Occipital lobe (tissue), 2 donors: ENCODE measurements around the gene KAZALD1. TPM values are rescaled to one million over a fixed set of nuclear protein-coding genes. Genes with fewer than 3 reads are reported as not detected.

ENCODE experiments used
- DNase-seq: peaks from one replicate; lab custom pipeline; 2025; lab: John Stamatoyannopoulos, UW
- total RNA-seq: library from RNA; depleted of rRNA; stranded (reverse); fragments of >200 nt; gene quantifications from one replicate; pipeline ENCODE4 v1.2.3, GENCODE V29; 2014

Gene KAZALD1
- total RNA-seq, 1 donor from 2014 or later, result 1.4 TPM

DNA sequence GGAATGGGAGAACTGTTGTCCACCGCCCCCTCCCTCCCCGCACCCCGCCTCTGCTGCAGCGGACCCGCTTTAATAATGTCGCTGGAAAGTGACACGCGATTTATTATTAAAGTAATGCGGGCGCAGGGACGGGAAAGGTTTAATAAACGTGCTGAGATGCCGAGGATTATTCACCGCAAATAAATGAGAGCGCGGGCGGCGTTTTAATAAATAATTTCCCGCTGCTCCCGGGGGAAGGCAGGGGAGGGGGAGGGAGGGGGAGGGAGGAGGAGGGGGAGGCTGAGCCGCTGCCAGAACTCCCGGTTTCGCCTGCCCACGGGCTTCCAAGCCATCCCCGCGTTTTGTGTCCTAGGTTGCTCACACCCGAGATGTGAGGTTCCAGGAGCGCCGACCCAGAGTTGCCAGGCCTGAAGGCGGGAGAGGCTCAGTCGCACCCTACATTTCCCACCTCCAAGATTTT, 5.1 kb downstream of the KAZALD1 start:
- no peak for DNase-seq

DNA sequence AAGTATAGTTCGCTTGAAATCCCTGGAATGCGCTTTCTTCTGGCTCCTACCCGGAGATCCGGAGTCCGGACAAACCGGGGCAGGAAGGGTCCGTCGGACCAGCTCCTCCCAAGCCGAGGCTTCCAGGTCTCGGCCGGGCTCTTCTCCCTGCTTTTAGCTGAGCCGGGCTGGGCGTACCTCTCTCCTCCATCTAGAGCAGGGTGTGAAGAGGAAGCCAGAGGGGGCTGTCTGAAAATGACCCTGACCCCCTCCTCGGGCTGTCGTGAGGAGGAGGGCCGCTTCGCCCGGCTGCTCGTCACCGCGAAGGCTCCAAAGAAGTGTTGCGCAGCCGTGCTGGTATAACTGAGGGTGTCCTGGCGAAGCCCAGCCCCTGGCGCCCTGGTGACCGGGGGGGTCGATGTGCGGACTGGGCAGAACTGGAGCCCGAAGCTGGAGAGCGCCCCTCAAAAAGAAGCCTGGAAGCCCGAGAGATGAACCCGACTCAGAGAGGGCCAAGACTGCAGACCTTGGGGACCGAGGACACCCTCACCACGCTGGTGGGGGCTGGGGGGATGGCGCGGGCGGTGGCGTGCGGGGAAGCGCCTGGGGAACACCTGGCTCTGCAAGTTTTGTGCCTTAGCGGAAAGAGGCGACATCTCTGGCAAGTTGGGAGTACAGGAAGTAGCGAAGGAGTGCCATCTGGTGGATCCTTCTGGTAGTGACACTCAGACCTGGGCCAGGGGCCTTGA, 5.7 kb downstream of the KAZALD1 start:
- DNase-seq, result peak; percentile 14

DNA sequence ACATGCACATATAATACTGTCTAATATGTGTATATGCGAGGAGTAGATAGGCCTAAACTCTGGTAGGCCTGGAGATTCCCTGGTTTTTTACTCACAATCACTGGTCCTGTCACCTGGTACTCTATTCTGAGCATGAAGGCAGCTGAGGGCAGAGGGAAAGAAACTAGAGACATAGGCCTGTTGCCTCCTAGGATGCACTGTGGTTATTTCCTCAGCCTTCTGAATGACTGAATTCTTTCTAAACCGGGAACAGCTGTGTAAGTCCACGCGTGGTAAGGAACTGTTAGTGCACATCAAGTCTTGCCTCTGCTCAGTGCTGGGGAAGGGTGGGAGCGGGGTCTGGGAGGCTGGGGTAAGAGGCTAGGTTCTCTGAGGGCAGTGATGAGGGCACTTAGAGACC, 7.7 kb downstream of the KAZALD1 start:
- DNase-seq, result no peak

DNA sequence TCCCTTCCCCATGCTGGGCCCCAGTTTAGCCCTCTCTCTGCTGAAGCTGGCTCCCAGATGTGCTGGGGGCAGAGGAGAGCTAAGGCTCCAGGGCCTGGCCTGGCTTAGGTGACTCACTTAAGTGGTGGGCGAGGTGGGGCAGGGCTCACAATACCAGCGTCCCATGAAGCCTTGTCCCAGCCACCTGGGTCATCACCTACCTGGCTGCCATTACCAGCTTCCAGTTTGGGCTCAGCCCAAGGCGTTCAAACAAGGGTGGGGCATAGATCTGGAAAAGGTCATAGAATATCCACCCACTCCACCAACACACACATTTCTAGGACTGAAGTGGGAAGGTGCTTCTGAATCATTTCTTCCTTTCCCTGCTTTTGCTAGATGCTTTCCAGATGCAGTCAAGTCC, 8.3 kb downstream of the KAZALD1 start:
- no peak for DNase-seq

DNA sequence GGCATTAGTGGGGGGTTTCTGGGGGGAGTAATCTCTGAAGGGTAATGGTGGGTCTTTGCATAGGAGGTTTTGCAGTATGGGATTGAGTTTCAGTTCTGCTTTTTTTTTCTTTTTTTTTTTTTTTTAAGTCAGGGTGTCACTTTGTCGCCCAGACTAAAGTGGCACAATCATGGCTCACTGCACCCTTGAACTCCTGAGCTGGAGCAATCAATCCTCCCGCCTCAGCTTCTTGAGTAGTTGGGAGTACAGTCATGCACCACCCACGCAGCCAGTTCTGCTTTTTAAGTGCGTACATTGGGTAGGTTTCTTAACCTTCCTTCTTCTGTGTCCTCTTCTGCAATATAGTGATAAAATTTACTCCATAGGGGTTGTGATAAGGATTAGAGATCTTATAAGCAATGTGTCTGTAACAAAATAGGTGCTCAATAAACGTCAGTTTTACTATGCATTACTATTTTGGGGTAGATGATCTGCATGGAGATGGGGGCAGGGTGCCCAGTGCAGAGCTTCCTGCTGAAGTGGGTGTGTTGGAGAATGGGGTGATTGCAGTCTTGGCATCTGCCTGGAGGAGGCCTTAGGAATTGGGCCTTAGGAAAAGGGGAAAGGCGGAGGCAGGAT, 9.6 kb downstream of the KAZALD1 start:
- DNase-seq, result no peak

DNA sequence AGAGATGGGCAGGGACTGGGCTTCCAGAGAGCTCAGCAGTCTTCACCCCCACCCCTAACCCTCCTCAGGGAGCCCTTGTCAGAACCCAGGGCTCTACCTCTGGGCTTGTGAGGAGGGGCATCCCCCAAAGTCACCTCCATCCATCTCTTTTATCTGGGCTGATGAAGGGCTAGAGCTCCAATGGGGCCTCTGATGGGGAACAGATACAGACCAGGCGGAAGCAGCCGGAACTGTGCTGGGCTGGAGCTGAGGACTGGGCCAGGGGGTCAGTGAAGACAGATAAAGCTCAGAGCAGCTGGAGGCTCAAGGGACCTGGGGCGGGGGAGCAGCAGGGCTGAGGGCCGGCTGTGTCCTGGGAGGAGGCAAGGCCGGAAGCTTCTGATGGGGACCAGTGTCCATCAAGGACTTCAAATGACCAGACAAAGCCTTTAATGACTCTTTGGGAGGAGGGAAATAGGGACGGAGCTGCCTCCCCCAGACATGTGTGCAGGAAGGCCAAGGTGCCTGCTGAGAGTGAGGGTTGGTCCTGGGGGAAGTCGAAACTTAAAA, 10.2 kb downstream of the KAZALD1 start:
- DNase-seq, result no peak

DNA sequence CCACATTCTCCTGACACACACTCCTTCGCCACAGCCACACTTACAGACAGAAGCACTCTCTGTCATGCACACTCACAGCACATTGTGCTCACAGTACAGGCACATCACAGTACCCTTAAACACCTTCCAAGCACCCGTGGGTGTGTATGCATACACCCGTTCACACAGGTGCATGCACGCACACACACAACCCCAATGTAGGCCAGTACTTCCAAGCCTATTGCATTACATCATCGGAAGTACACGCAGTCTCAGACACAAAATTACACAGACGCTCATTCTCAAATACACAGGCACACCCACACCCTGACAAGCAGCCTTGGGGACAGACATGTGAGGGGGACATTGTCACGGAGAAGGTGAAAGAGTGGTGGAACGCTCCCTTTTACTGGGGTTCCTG, 11.1 kb downstream of the KAZALD1 start:
- no peak for DNase-seq

DNA sequence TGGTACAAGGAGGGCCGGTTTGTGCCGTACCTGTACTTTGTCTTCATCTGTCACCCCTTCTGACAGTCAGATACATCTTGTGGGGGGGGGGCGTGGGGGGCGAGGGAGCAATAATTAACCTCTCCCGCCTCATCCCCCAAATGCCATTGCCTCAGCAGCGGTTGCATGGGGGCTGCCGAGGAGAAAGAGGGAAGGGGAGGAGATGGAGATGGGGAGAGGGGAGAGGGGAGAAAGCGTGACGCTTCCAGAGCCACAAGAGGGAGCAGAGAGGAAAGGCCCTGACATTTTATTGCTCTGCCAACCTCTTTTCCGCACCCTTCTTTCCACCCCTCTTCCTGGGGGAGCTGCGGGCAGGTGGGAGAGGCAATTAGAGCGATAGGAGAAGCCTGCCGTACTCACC, 11.8 kb downstream of the KAZALD1 start:
- no peak for DNase-seq

DNA sequence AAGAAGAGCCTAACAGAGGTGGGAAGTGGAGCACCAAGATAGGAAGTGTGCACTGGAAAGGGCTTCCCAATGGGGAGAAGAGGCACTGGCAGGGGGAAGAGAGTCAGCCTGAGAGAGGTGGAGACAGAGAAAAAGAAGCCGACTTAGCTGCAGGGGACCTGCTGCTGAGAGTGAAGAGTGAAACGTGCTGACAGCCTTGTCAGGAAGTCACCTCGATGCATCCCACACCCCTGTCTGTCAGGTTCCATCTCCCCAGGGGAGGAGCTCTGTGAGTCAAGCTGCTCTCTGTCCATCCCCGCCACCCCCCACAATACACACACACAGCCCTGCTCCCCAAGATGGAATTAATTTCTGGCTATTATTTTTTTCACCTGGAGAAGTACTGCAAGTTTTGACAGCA, 14.0 kb downstream of the KAZALD1 start:
- no peak for DNase-seq

DNA sequence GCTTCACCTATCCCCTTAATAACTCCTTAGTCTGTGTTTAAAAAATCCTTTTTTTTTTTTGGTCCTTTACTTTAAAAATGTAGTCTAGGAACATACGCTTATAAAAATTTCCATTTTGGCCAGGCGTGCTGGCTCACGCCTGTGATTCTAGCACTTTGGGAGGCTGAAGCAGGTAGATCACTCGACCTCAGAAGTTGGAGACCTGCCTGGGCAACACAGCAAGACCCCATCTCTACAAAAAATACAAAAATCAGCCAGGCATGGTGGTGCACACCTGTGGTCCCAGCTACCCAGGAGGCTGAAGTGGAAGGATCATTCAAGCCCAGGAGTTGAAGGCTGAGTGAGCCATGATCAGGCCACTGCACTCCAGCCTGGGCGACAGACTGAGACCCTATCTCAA, 14.8 kb downstream of the KAZALD1 start:
- no peak for DNase-seq

DNA sequence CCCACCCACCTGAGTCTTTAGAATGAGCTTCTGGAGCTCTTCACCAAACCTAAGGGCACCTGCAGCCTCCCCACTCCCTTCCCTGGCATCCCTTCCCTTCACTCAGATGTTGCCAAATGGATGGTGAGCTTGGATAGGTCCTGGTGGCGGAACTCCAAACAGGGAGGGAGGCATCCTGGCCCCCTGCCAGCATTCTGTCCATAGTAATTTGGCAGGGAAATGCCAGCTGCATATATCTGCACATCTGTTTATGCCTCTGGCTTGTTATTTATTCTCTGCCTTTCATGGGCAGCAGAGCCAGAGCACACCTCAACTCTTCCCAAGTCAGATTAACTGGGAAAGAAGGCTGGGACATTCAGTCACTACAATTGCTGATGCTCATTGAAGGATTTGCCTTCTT, 18.1 kb downstream of the KAZALD1 start:
- no peak for DNase-seq

DNA sequence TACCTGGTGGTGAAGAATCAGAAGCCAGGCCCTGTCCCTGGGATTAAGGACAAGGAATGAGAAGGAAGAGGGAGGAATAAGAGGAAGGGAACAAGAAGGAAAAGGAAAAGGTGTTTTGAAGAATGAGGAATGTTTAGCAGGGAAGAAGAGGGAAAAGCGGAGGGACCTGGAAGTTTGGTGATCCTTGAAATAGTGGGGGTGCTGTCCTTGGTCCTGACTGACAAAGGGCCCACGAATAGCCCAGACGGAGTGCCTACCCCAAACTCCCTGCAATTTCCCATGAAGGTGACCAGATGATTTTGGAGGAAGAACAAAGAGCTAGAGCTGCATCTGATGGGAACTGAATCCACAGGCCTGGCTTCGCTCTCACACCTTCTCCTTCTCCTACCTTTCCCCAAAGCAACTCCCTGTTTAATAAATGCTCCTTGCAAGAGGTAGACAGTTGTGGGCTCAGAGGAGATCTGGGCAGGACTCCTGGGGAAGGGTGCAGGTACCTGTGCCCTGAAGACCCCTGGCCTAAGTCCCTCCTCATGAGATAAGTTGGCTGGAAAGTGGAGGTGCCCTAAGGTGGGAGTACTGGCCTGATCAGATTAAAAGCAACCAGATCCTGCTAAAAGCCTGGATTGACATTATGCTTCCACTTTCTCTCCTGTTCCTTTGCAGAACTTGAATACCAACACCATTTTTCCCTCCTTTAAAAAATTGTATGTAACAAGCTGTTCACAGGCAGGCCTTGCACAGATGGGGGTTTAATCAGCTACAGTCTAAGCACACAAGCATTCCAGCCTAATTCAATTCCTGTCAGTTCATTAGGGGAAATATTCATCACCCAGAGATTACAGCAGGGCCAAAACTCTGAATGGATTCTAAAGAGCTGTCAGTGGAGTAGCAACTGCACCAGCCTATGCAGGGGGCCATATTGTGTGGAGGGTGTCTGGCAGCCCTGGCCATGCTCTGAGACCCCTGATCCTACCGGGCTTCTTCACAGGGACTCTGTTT, 19.4 kb downstream of the KAZALD1 start:
- DNase-seq, result no peak

DNA sequence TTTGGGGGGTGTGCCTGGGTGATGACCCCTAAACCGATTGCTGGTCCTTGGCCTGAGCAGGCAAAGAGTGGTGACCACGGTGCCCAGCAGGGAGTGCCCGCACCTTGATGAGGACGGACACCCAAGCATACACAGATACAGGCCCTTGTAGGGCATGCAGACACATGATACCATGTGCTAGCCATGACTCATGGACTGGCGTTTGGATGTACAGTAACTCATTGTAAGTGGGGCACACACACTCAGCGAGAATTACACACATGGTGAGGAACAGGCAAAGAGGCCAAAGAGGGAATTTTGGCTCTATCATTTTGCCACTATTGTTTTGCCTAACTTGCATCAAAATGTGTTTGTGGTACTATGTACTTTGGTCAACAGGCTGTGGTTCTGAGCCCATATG, 24.1 kb downstream of the KAZALD1 start:
- DNase-seq, result no peak

DNA sequence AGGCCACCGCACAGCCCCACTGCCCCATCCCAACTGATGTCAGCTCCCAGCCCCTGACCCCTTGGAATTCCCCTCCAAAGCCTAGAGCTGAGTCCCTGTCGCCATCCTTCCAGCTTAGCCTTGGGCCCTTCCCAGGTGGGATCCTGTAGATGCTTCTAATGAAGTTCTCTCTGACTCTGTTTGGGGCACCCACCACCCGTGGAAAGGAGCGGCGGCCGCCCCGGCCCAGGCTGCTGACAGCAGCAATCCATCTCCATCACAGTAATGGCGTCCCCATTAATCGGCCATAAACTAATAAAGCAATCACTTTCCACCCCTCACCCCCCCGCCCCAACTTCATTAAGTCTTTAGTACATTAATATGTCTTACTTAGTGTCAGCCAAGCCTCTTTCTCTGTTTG, 25.6 kb downstream of the KAZALD1 start:
- DNase-seq, result no peak

DNA sequence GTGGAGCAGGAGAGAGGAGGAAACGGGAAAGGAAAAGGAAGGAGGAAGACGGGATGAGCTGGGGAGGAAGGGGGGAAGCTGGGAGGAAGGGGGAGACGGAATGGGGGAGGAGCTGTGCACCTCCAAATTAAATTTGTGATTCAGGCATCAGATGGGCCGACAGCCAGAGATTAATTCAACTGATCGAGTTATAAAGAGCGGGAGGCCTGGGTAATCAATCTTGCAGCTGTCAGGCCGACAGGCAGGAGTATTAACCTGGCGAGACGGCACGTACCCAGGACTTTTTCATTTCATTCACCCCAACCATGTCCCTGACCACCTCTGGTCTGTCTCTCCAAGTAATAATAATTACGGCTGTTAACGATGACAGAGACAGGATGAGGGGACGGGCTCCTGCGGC, 26.2 kb downstream of the KAZALD1 start:
- no peak for DNase-seq

DNA sequence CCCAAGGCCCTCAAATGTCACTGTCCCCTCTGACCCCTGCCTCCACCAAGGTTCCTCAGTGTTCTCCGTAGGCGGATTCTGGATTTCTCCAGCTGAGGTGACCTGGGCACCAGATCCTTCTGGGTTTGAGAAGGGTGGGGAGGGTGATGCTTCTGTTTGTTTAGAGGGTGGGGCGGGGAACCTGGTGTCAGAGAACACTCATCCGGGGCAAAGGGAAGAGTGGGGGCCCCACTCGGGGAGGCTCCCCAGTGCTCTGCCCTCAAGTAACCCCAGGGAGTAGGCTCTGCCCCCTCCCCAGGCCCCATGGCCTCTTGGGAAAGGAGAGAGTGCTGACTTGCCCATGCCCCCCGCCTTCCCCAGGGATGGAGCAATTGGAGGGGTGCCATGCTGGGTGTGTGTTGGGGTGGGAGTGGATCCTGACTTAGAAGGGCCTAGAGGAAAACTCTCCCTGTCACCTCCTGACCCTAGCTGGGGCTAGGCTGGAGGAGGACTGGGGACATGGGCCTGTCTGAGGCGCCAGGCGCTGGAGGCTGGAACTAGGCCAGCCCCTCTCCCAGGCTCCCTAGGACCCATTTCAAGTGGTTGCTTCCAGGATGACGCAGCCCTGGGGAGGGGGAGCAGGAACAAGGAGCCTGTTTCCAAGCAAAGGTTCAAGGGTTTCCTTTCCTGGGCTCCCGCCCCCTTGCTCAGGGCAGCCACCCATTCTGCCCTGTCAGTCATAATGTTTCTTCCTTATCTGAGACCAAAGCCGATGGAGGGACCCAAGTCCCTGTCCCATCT, 27.9 kb downstream of the KAZALD1 start:
- DNase-seq, result no peak

DNA sequence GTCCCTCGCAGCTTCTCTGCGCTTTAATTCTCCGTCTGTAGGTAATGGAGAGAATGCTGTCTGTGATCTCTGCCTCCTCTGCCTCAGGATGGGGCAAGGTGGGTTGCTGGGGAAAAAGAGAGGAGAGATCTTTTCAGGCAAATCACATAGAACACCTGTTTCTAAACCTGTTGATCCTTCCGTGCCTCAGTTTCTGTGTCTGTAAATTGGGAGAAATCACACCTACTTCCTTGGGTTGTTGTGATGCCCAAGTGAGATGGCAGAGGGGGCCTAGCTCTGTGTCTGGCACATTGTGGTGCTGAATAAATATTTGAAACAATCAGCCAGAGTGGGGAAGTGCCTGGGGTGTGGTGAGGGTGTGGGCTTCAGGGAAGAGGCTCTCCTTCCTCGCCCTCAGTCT, 28.8 kb downstream of the KAZALD1 start:
- no peak for DNase-seq

DNA sequence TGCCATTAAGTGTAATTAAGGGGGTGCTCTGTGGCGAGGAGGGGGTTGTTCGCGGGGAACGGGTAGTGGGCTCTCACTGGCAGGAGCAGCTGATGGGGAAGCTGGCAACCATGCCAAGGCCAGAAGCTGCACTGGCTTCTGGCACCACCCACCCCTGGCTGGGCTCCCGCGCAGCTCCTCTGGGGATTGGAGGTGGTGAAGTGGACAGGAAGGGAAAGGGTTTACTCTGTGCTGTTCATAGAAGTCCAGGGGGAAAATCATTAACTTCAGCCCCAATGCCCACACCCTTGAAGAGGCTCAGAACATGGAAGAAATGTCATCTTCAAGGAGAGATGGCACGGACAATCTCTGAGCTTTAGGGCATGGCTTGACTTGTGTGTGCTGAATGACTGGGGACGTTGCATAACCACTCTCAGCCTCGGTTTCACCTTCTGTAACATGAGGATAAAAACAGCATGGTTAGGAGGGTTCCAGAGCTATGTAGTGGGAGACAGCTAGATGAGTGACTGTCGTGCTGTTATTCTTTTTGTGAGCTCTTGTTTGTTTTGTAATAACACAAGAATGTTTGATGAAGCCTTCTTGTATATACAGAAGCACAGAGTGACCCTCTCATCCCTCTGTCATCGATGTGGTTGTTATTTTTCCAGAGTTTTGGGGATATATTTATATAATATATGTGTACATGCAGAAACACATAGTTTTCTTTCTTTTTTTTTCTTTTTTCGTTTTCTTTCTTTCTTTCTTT, 29.9 kb downstream of the KAZALD1 start:
- no peak for DNase-seq

DNA sequence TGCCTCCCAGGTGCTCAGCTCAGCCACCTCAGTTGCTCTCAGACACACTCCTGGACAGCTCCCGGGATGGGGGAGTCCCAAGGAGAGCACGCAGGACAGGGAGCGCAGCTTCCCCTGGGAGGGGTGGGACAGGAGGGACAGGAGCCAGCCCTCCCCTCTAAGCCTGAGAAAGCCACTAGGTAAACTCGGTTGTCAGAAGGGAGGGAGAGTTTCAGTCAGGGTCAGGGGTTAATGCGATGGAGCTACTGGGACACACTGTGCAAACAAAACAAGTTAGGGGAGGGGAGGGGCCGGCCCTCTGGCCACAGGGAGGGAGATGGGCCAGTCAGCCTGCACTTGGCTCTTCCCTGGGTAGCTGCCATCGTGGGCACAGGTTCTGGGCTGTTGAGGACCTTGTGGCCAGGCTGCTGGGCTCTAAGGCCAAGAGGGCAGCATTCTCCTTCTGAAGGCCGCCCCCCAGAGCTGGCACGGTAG, 31.1 kb downstream of the KAZALD1 start:
- no peak for DNase-seq
